ENCODE measurements around the gene FAM83G. TPM values are rescaled to one million over a fixed set of nuclear protein-coding genes. Genes with fewer than 3 reads are reported as not detected.

The FAM83G gene
- total RNA-seq, 2 donors from 2014 or later = 24.4 to 24.8 TPM

DNA sequence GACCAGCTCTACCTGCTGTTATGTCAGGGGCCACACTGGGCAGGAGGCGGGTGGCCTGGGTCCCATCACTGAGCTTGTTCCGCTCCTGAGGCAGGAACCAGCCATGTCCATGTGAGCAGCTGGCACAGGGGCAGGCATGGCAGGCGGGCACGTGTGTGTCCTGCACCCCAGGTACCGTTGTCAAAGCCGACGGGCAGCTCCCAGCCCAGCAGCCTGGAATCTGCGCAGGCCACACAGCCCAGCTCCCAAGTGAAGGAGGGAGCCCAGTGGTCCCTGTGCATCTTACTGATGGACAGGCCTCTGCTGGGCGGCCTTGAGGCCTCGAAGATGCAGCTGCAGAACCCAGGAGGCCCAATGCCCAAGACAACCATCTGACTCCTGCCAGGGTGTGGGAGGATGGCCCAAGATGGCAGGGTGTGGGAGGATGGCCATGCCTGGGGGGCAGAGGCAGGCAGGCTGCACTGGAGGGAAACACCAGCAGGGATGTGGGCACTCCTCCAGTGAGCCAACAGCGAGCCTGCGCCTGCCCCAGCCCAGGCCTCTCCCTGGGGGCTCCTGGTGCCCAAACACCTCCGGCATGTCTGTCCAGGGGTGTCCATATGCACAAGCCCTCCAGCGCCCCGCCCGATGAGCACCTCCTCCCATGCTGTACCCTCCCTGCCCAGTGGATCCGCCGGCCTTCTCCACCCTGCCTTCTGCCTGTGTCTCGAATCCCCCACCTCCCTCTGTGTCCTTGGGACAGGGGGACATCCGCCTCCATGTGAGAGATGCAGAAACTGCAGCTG lies 12.8 kb downstream of the FAM83G start:
- Histone ChIP-seq H3K4me3 (no peak overlapping the region), H3K4me1 (peaks cover 12% of the 10 kb centered on the region), H3K27me3 (no peaks in the 10 kb centered on the region), H3K36me3 (peaks cover 6% of the 10 kb centered on the region), H3K27ac (no peak overlapping the region), H3K9ac (ENCODE audit: low read depth in 2 of 2, low read length in 2 of 2) (no peak overlapping the region), H3K9me3 (no peaks in the 10 kb centered on the region)
- no peak for DNase-seq
- no peak for TF ChIP-seq CTCF (IDR thresholded peaks at IDR 0.05)
- intact Hi-C loops (cut with DNase I) = no loop called here

GRCh38 chr17:18990331-18990730 lies 14.2 kb downstream of the FAM83G start:
- H3K4me3 ChIP-seq = no peak overlapping the region
- intact Hi-C loops (cut with DNase I) = no loop called here
- H3K9ac ChIP-seq (ENCODE audit: low read depth in 2 of 2, low read length in 2 of 2) = no peak overlapping the region
- TF ChIP-seq CTCF (IDR thresholded peaks at IDR 0.05) = no peak
- H3K4me1 ChIP-seq = peaks cover 12% of the 10 kb centered on the region
- H3K27me3 ChIP-seq = no peaks in the 10 kb centered on the region
- DNase-seq = no peak
- H3K9me3 ChIP-seq = no peaks in the 10 kb centered on the region
- no peak overlapping the region for H3K27ac ChIP-seq
- peaks cover 6% of the 10 kb centered on the region for H3K36me3 ChIP-seq

DNA sequence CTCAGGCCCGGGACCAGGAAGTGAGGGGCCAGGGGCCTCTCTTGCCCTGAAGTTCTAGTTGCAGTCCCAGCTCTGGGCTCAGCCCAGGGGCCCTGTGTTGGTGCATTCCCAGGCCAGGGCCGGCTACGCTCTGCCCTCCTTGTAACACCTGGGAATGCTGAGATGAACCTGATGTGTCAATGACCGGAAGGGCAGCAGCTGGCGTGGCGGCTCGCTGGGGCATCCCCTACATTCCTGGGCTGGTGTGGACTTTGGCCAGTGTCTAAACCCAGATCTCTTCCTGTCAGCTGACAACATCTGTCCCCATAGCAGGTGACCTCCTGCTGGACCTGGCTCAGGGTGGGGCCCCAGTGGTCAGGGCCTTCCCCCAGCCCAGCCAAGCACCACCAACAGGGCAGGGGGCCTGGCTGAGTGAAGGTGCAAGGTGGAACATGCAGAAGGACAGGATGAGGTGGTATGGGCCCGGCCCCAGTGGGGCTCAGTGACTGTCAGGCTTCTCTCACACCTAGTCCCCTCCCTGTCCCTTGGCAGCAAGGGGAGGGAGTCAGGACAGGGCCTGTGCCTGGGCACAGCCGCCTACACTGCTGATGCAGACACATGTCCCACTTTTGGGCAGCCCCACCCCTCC lies 15.9 kb downstream of the FAM83G start:
- Histone ChIP-seq H3K9me3 (no peaks in the 10 kb centered on the region), H3K4me1 (peaks cover 12% of the 10 kb centered on the region), H3K27me3 (no peaks in the 10 kb centered on the region), H3K4me3 (no peak overlapping the region), H3K36me3 (peaks cover 6% of the 10 kb centered on the region), H3K27ac (peak overlapping the region; percentile 63), H3K9ac (ENCODE audit: low read depth in 2 of 2, low read length in 2 of 2) (peak overlapping the region; percentile 50 to 63)
- intact Hi-C loops (cut with DNase I) = no loop called here
- DNase-seq = peak; percentile 82
- no peak for TF ChIP-seq CTCF (IDR thresholded peaks at IDR 0.05)

DNA sequence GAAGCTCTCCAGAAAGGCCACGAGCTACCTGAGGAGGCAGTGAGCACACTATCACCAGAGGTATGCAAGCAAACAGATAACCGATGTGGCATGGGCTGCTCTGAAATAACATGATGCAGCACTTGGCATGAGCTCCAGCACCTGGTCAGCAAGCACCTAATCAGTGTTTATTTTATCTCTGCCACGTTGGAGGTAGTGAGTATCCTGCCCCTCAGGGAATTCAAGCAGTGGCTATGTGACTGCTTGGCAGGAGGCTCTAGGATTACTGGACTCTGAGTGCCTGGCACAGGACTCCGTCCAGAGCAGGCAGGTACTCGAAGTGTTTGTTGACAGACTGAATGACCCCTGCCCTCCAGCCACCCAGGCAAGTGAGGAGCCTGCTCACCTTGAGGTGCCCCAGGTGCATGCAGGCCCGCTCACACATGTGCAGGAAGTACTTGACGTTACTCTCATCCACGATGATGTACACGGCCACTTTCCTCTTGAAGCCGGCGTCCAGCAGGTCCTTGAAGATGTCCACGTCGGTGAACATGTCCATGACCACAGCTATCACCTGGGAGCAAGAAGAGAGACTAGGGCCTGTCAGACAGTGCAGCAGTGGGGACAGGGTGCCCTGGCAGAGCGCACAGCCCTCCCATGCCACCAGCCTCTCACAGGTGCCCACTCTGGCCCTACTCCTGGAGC lies 16.6 kb downstream of the FAM83G start:
- no peak for TF ChIP-seq CTCF (IDR thresholded peaks at IDR 0.05)
- no peak overlapping the region for H3K4me3 ChIP-seq
- intact Hi-C loops (cut with DNase I) = no loop called here
- peak overlapping the region; percentile 50 to 63 for H3K9ac ChIP-seq (ENCODE audit: low read depth in 2 of 2, low read length in 2 of 2)
- no peaks in the 10 kb centered on the region for H3K9me3 ChIP-seq
- H3K27ac ChIP-seq = peak overlapping the region; percentile 14
- peaks cover 6% of the 10 kb centered on the region for H3K36me3 ChIP-seq
- DNase-seq = no peak
- H3K27me3 ChIP-seq = no peaks in the 10 kb centered on the region
- peaks cover 12% of the 10 kb centered on the region for H3K4me1 ChIP-seq

GRCh38 chr17:18987230-18987610 lies 17.3 kb downstream of the FAM83G start:
- H3K27ac ChIP-seq = no peak overlapping the region
- peaks cover 6% of the 10 kb centered on the region for H3K36me3 ChIP-seq
- H3K4me1 ChIP-seq = peaks cover 12% of the 10 kb centered on the region

More at GRCh38 chr17:18987230-18987610, 17.3 kb downstream of the FAM83G start:
- Histone ChIP-seq H3K4me3 (no peak overlapping the region), H3K9me3 (no peaks in the 10 kb centered on the region), H3K9ac (ENCODE audit: low read depth in 2 of 2, low read length in 2 of 2) (no peak overlapping the region), H3K27me3 (no peaks in the 10 kb centered on the region)
- intact Hi-C loops (cut with DNase I) = no loop called here
- no peak for DNase-seq
- no peak for TF ChIP-seq CTCF (IDR thresholded peaks at IDR 0.05)
